ENCODE results near the gene MTCH2. TPM values are rescaled to one million over a fixed set of nuclear protein-coding genes. Genes with fewer than 3 reads are reported as not detected.

Gene MTCH2
- total and polyA plus RNA-seq, 2 experiments from 2014 or later = 72.6 to 271 TPM

DNA sequence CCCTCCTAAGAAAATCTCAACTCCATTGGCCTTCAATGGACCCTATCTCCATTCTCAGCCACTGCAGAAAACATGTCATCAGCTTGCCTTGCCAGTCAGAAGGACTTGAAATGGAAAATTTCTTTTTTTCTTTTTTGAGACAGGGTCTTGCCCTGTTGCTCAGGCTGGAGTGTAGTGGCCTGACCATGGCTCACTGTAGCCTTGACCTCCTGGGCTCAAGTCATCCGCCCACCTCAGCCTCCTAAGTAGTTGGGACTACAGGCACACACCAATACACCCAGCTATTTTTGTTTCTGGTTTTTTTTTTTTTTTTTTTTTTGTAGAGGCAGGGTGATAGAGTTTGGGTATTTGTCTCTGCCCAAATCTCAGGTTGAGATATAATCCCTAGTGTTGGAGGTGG, 43.8 kb upstream of the MTCH2 start:
- TF ChIP-seq, protein P1, sequence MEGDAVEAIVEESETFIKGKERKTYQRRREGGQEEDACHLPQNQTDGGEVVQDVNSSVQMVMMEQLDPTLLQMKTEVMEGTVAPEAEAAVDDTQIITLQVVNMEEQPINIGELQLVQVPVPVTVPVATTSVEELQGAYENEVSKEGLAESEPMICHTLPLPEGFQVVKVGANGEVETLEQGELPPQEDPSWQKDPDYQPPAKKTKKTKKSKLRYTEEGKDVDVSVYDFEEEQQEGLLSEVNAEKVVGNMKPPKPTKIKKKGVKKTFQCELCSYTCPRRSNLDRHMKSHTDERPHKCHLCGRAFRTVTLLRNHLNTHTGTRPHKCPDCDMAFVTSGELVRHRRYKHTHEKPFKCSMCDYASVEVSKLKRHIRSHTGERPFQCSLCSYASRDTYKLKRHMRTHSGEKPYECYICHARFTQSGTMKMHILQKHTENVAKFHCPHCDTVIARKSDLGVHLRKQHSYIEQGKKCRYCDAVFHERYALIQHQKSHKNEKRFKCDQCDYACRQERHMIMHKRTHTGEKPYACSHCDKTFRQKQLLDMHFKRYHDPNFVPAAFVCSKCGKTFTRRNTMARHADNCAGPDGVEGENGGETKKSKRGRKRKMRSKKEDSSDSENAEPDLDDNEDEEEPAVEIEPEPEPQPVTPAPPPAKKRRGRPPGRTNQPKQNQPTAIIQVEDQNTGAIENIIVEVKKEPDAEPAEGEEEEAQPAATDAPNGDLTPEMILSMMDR (IDR thresholded peaks at IDR 0.05; ENCODE audit: low read depth, low read length) = no peak
- Histone ChIP-seq H3K36me3 (no peaks in the 10 kb centered on the region), H3K4me1 (ENCODE audit: low read depth) (peaks cover 8% of the 10 kb centered on the region), H3K4me3 (no peak overlapping the region), H3K27me3 (no peaks in the 10 kb centered on the region), H3K27ac (no peak overlapping the region), H3K9me3 (ENCODE audit: low read depth) (no peaks in the 10 kb centered on the region)
- DNase-seq (ENCODE audit: low read depth in 1 of 2, low spot score in 1 of 2) = no peak

- Histone ChIP-seq H3K4me1 (ENCODE audit: low read depth) (no peaks in the 10 kb centered on the region), H3K36me3 (no peaks in the 10 kb centered on the region), H3K9me3 (ENCODE audit: low read depth) (no peaks in the 10 kb centered on the region), H3K4me3 (no peak overlapping the region), H3K27ac (no peak overlapping the region), H3K27me3 (no peaks in the 10 kb centered on the region)
- DNase-seq (ENCODE audit: low read depth in 1 of 2, low spot score in 1 of 2) = no peak
- TF ChIP-seq, protein P1 (IDR thresholded peaks at IDR 0.05; ENCODE audit: low read depth, low read length) = no peak
These were observed 33.5 kb upstream of the MTCH2 start for GRCh38 chr11:47675851-47676250.

GRCh38 chr11:47672283-47672730, 29.9 kb upstream of the MTCH2 start:
- TF ChIP-seq, protein P1 (IDR thresholded peaks at IDR 0.05; ENCODE audit: low read depth, low read length) = no peak
- Histone ChIP-seq H3K27me3 (no peaks in the 10 kb centered on the region), H3K9me3 (ENCODE audit: low read depth) (no peaks in the 10 kb centered on the region), H3K4me3 (no peak overlapping the region), H3K27ac (no peak overlapping the region), H3K36me3 (no peaks in the 10 kb centered on the region), H3K4me1 (ENCODE audit: low read depth) (no peaks in the 10 kb centered on the region)
- DNase-seq (ENCODE audit: low read depth in 1 of 2, low spot score in 1 of 2) = no peak

- H3K9me3 ChIP-seq (ENCODE audit: low read depth) = no peaks in the 10 kb centered on the region
- TF ChIP-seq, protein P1 (IDR thresholded peaks at IDR 0.05; ENCODE audit: low read depth, low read length) = no peak
- H3K27me3 ChIP-seq = no peaks in the 10 kb centered on the region
- no peak overlapping the region for H3K4me3 ChIP-seq
- no peaks in the 10 kb centered on the region for H3K4me1 ChIP-seq (ENCODE audit: low read depth)
- H3K27ac ChIP-seq = no peak overlapping the region
- DNase-seq (ENCODE audit: low read depth in 1 of 2, low spot score in 1 of 2) = no peak
- H3K36me3 ChIP-seq = no peaks in the 10 kb centered on the region
These were observed 27.5 kb upstream of the MTCH2 start for GRCh38 chr11:47669856-47670255.

DNA sequence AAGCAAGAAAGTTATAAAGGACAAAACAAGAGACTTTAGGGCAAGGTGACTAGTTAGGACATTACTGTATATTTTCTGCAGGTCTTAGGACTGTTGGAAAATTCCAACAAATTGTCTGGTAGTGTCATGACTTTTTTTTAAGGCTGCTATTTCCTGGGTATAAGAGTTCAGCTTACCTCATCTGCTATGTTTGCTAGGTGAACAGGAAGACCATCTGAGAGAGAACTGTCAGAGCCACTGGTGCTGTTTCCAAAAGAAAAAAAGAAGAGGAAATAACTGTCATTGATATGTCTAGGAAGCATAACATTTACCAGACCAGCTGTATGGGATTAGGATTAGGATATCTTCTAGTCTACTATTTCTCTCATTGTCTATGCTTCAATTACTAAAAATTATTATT, 26.3 kb upstream of the MTCH2 start:
- no peak overlapping the region for H3K4me3 ChIP-seq
- TF ChIP-seq, protein P1 (IDR thresholded peaks at IDR 0.05; ENCODE audit: low read depth, low read length) = no peak
- DNase-seq (ENCODE audit: low read depth in 1 of 2, low spot score in 1 of 2) = no peak
- H3K36me3 ChIP-seq = no peaks in the 10 kb centered on the region
- no peaks in the 10 kb centered on the region for H3K27me3 ChIP-seq
- H3K4me1 ChIP-seq (ENCODE audit: low read depth) = no peaks in the 10 kb centered on the region
- H3K9me3 ChIP-seq (ENCODE audit: low read depth) = no peaks in the 10 kb centered on the region
- no peak overlapping the region for H3K27ac ChIP-seq

DNA sequence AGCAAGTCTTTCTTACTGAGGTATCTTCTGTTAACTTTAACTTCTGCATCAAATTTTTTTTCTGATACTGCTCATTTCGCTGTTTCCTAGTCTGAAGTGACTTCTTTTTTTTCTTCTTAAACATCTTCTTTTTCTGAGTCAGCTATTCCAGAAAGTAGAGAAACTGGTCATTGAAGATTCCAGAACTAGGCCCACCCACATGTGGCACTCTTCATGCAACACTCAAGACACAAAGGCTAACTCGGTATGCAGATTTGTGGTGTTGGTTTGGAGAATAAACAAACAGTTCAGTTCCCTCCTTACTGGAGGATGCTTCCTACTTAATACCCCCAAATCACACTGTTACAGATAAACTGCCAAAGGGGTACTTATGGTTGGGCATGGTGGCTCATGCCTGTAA, 25.2 kb upstream of the MTCH2 start:
- Histone ChIP-seq H3K9me3 (ENCODE audit: low read depth) (no peaks in the 10 kb centered on the region), H3K36me3 (no peaks in the 10 kb centered on the region), H3K27me3 (no peaks in the 10 kb centered on the region), H3K4me3 (no peak overlapping the region), H3K4me1 (ENCODE audit: low read depth) (no peaks in the 10 kb centered on the region), H3K27ac (no peak overlapping the region)
- TF ChIP-seq, protein P1 (IDR thresholded peaks at IDR 0.05; ENCODE audit: low read depth, low read length) = no peak
- no peak for DNase-seq (ENCODE audit: low read depth in 1 of 2, low spot score in 1 of 2)

Measured in cardiac muscle cell (in vitro differentiated cells and primary cell).